Neural cell (in vitro differentiated cells): ENCODE measurements around the gene GFRA3. TPM values are rescaled to one million over a fixed set of nuclear protein-coding genes. Genes with fewer than 3 reads are reported as not detected.

Experiments used
- H2AFZ ChIP-seq: fragments of 200-600, 300-800 bp; sonication (generic), shearing (Covaris generic); 2 replicates; pipeline ENCODE4 v1.6.0; 2014; ENCODE audit warnings: low read depth, mild to moderate bottlenecking, antibody characterized with exemption, low read length, moderate library complexity
- H3F3A ChIP-seq: fragments of 200-600 bp; shearing (Covaris generic); 2 replicates; pipeline ENCODE4 v1.6.1; 2016; ENCODE audit warnings: mild to moderate bottlenecking, moderate library complexity, mixed read lengths, antibody characterized with exemption, low read length; ENCODE audit not compliant: insufficient read depth, poor library complexity, severe bottlenecking
- H3K27ac ChIP-seq: fragments of 200-600, 300-800 bp; sonication (generic), shearing (Covaris generic); 2 replicates; pipeline ENCODE4 v1.5.1; 2014; ENCODE audit warnings: mild to moderate bottlenecking, low read length, moderate library complexity
- H3K27me3 ChIP-seq: fragments of 300-800, 200-600 bp; sonication (generic), shearing (Covaris generic); 2 replicates; pipeline ENCODE4 v1.6.0; 2014; ENCODE audit warnings: mild to moderate bottlenecking, low read depth, low read length, moderate library complexity; ENCODE audit not compliant: insufficient read depth
- H3K36me3 ChIP-seq: fragments of 300-800, 200-600 bp; sonication (generic), shearing (Covaris generic); 2 replicates; pipeline ENCODE4 v1.5.1; 2014; ENCODE audit warnings: mild to moderate bottlenecking, antibody characterized with exemption, low read length, moderate library complexity; ENCODE audit not compliant: insufficient read depth
- H3K4me2 ChIP-seq: fragments of 300-800, 200-600 bp; sonication (generic), shearing (Covaris generic); 2 replicates; pipeline ENCODE4 v1.6.0; 2014; ENCODE audit warnings: mild to moderate bottlenecking, low read length
- H3K4me3 ChIP-seq: fragments of 300-800, 200-600 bp; sonication (generic), shearing (Covaris generic); 2 replicates; pipeline ENCODE4 v1.5.1; 2014; ENCODE audit warnings: mild to moderate bottlenecking, low read length, moderate library complexity
- H3K79me2 ChIP-seq: fragments of 200-600 bp; shearing (Covaris generic); replicated peaks from 2 replicates; pipeline ENCODE4 v1.6.0; 2014; ENCODE audit warnings: mild to moderate bottlenecking, low read length, moderate library complexity; ENCODE audit not compliant: insufficient read depth
- H3K9ac ChIP-seq: fragments of 300-800, 200-600 bp; sonication (generic), shearing (Covaris generic); 2 replicates; pipeline ENCODE4 v1.6.1; 2016; ENCODE audit warnings: mild to moderate bottlenecking, low read length, mixed read lengths
- H3K9me2 ChIP-seq: fragments of 200-600 bp; shearing (Covaris generic); 2 replicates; pipeline ENCODE4 v1.6.1; 2016; ENCODE audit warnings: mild to moderate bottlenecking, low read length, mixed read lengths; ENCODE audit not compliant: insufficient read depth
- H3K9me3 ChIP-seq: fragments of 200-600, 300-800 bp; sonication (generic), shearing (Covaris generic); 2 replicates; pipeline ENCODE4 v1.6.1; 2016; ENCODE audit warnings: mild to moderate bottlenecking, mixed run types, low read length, moderate library complexity, mixed read lengths
- H4K20me1 ChIP-seq: fragments of 200-600 bp; shearing (Covaris generic); 2 replicates; pipeline ENCODE4 v1.6.1; 2016; ENCODE audit warnings: mild to moderate bottlenecking, mixed run types; ENCODE audit not compliant: insufficient read depth
- CTCF ChIP-seq: fragments of 450-650 bp; IDR thresholded peaks from 2 replicates; pipeline ENCODE4 v1.5.1; 2014; ENCODE audit warnings: antibody characterized with exemption, mild to moderate bottlenecking, moderate library complexity; ENCODE audit not compliant: poor library complexity, severe bottlenecking
- EP300 ChIP-seq: fragments of 450-650 bp; conservative IDR thresholded peaks from 2 replicates; pipeline ENCODE4 v1.6.1; 2014; ENCODE audit warnings: antibody characterized with exemption, mild to moderate bottlenecking, moderate library complexity; ENCODE audit not compliant: poor library complexity, severe bottlenecking
- EZH2 ChIP-seq: fragments of 200-600, 300-800 bp; shearing (Covaris generic), sonication (generic); IDR thresholded peaks from 2 replicates; pipeline ENCODE4 v1.6.1; 2014; ENCODE audit warnings: antibody characterized with exemption, low read length, borderline replicate concordance, mild to moderate bottlenecking; ENCODE audit not compliant: insufficient read depth, poor library complexity, severe bottlenecking
- MXI1 ChIP-seq: fragments of 450-650 bp; conservative IDR thresholded peaks from 2 replicates; pipeline ENCODE4 v1.6.1; 2014; ENCODE audit warnings: antibody characterized with exemption, mild to moderate bottlenecking; ENCODE audit not compliant: poor library complexity, severe bottlenecking
- POLR2AphosphoS5 ChIP-seq: IDR thresholded peaks from 2 replicates; pipeline ENCODE4 v1.6.1; 2012
- RAD21 ChIP-seq: fragments of 450-650 bp; conservative IDR thresholded peaks from 2 replicates; pipeline ENCODE4 v1.6.1; 2014; ENCODE audit warnings: antibody characterized with exemption, mild to moderate bottlenecking, moderate library complexity
- REST ChIP-seq: IDR thresholded peaks from 2 replicates; pipeline ENCODE4 v1.6.1; 2012; ENCODE audit warnings: borderline replicate concordance
- SMC3 ChIP-seq: fragments of 450-650 bp; conservative IDR thresholded peaks from 2 replicates; pipeline ENCODE4 v1.6.1; 2014; ENCODE audit warnings: antibody characterized with exemption, mild to moderate bottlenecking, moderate library complexity; ENCODE audit not compliant: poor library complexity
- TAF1 ChIP-seq: IDR thresholded peaks from 2 replicates; pipeline ENCODE4 v1.6.1; 2012; ENCODE audit warnings: low read depth
- polyA plus RNA-seq: library from polyadenylated mRNA; depleted of rRNA; stranded (reverse); fragments of >200 nt; gene quantifications from 2 replicates; pipeline ENCODE4 v1.2.3, GENCODE V29; 2014

Gene GFRA3
- polyA plus RNA-seq, 1 donor from 2014 or later = not detected

GRCh38 chr5:138229387-138229786 lies 45.0 kb downstream of the GFRA3 start:
- no peak overlapping the region for H2AFZ ChIP-seq
- no peak for TF ChIP-seq TAF1
- no peak for TF ChIP-seq MXI1
- no peak for TF ChIP-seq EZH2
- TF ChIP-seq RAD21 = no peak
- no peak for TF ChIP-seq EP300
- no peak for TF ChIP-seq REST
- H3K36me3 ChIP-seq = no peaks in the 10 kb centered on the region
- H3K79me2 ChIP-seq = no peaks in the 10 kb centered on the region
- no peak overlapping the region for H3K27ac ChIP-seq
- no peak overlapping the region for H3K9ac ChIP-seq
- H3F3A ChIP-seq = no peaks in the 10 kb centered on the region
- H3K4me2 ChIP-seq = no peak overlapping the region
- H3K27me3 ChIP-seq = no peaks in the 10 kb centered on the region
- no peak overlapping the region for H3K4me3 ChIP-seq
- no peaks in the 10 kb centered on the region for H4K20me1 ChIP-seq
- H3K9me2 ChIP-seq = no peaks in the 10 kb centered on the region
- H3K9me3 ChIP-seq = no peaks in the 10 kb centered on the region

GRCh38 chr5:138226910-138227309 lies 47.5 kb downstream of the GFRA3 start:
- Histone ChIP-seq H3K9me2 (no peaks in the 10 kb centered on the region), H3K27me3 (no peaks in the 10 kb centered on the region)
- TF ChIP-seq MXI1 (no peak), SMC3 (no peak)

GRCh38 chr5:138224712-138225111 lies 49.7 kb downstream of the GFRA3 start:
- H3K27ac ChIP-seq = no peak overlapping the region
- H3K9ac ChIP-seq = no peak overlapping the region
- H3K36me3 ChIP-seq = no peaks in the 10 kb centered on the region
- H3K79me2 ChIP-seq = no peaks in the 10 kb centered on the region
- no peaks in the 10 kb centered on the region for H3K9me3 ChIP-seq
- no peaks in the 10 kb centered on the region for H3K27me3 ChIP-seq
- no peak overlapping the region for H3K4me3 ChIP-seq
- no peaks in the 10 kb centered on the region for H4K20me1 ChIP-seq
- H2AFZ ChIP-seq = no peak overlapping the region
- H3K4me2 ChIP-seq = no peak overlapping the region
- H3K9me2 ChIP-seq = no peaks in the 10 kb centered on the region
- H3F3A ChIP-seq = no peaks in the 10 kb centered on the region
- TF ChIP-seq CTCF (no peak), POLR2AphosphoS5 (no peak), RAD21 (no peak), SMC3 (no peak), TAF1 (no peak), EP300 (no peak), REST (no peak)

More at GRCh38 chr5:138226910-138227309, 47.5 kb downstream of the GFRA3 start:
- Histone ChIP-seq H3K4me2 (no peak overlapping the region), H3K36me3 (no peaks in the 10 kb centered on the region), H2AFZ (no peak overlapping the region), H3K4me3 (no peak overlapping the region), H3K27ac (no peak overlapping the region), H3K79me2 (no peaks in the 10 kb centered on the region), H4K20me1 (no peaks in the 10 kb centered on the region), H3F3A (no peaks in the 10 kb centered on the region), H3K9ac (no peak overlapping the region), H3K9me3 (no peaks in the 10 kb centered on the region)
